Hepatocyte (in vitro differentiated cells): ENCODE measurements around the gene FAM180A.

Experiments
- CTCF ChIP-seq: fragments of 200-600 bp; sonication (generic); IDR thresholded peaks from 2 replicates; pipeline ENCODE4 v1.5.1; 2016; ENCODE audit warnings: antibody characterized with exemption, mild to moderate bottlenecking; ENCODE audit not compliant: poor library complexity
- EZH2 ChIP-seq: fragments of 200-600 bp; sonication (generic); IDR thresholded peaks from 2 replicates; pipeline ENCODE4 v1.6.1; 2016; ENCODE audit warnings: antibody characterized with exemption, mild to moderate bottlenecking, borderline replicate concordance

GRCh38 chr7:135782801-135783200, 34.2 kb upstream of the FAM180A start:
- TF ChIP-seq CTCF = no peak
- TF ChIP-seq EZH2 = no peak
